ENCODE results near the gene TMEM175.

DNA sequence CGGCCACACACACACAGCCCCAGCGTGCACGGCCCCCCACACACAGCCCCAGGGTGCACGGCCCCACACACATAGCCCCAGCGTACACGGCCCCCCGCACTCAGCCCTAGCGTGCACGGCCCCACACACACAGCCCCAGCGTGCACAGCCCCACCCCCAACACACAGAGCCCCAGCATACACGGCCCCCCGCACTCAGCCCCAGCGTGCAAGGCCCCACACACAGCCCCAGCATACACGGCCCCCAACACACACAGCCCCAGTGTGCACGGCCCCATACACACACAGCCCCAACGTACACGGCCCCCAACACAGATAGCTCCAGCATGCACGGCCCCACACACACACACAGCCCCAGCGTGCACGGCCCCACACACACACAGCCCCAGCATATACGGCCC lies 17.7 kb upstream of the TMEM175 start:
- TF ChIP-seq POLR2A (IDR thresholded peaks at IDR 0.05) (no peak), EP300 (IDR thresholded peaks at IDR 0.05) (no peak)
- TF ChIP-seq, protein P1, sequence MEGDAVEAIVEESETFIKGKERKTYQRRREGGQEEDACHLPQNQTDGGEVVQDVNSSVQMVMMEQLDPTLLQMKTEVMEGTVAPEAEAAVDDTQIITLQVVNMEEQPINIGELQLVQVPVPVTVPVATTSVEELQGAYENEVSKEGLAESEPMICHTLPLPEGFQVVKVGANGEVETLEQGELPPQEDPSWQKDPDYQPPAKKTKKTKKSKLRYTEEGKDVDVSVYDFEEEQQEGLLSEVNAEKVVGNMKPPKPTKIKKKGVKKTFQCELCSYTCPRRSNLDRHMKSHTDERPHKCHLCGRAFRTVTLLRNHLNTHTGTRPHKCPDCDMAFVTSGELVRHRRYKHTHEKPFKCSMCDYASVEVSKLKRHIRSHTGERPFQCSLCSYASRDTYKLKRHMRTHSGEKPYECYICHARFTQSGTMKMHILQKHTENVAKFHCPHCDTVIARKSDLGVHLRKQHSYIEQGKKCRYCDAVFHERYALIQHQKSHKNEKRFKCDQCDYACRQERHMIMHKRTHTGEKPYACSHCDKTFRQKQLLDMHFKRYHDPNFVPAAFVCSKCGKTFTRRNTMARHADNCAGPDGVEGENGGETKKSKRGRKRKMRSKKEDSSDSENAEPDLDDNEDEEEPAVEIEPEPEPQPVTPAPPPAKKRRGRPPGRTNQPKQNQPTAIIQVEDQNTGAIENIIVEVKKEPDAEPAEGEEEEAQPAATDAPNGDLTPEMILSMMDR (IDR thresholded peaks at IDR 0.05): no peak

Data from tibial nerve (tissue), 4 donors.